ENCODE results near the gene RABGAP1.

Gene RABGAP1

GRCh38 chr9:123049589-123050222 is 108.9 kb downstream of the RABGAP1 start:
- Histone ChIP-seq H3K27me3 (ENCODE audit: insufficient read depth, low read length) (no peaks in the 10 kb centered on the region), H3K4me3 (ENCODE audit: low read length) (no peak overlapping the region)

DNA sequence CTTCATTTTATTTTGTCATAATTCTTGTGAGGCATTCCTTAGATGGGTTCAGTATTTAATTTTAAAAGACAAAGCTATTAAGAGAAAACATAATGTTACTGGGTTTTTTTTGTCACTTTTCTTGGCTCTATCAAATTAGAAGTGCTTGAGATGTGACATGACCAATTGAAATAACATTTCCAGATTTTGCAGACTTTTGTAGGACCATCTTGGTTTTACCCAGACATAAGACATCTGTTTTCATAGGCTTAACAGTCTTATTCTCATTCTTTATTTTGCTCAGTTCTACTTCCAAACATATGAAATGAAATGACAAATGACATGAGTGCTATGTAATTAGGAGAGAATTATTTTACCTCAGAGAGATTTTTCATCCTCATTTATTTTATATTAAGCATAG is 112.2 kb downstream of the RABGAP1 start:
- Histone ChIP-seq H3K4me1 (ENCODE audit: insufficient read depth, low read length) (no peaks in the 10 kb centered on the region), H3K4me3 (ENCODE audit: low read length) (no peak overlapping the region), H2AFZ (ENCODE audit: low read depth, low read length) (no peak overlapping the region), H3K9me3 (ENCODE audit: low read length) (peaks cover 3% of the 10 kb centered on the region), H3K36me3 (ENCODE audit: insufficient read depth, low read length) (peaks cover 20% of the 10 kb centered on the region), H3K27me3 (ENCODE audit: insufficient read depth, low read length) (no peaks in the 10 kb centered on the region)

More at GRCh38 chr9:123049589-123050222, 108.9 kb downstream of the RABGAP1 start:
- Histone ChIP-seq H3K9me3 (ENCODE audit: low read length) (no peaks in the 10 kb centered on the region), H3K36me3 (ENCODE audit: insufficient read depth, low read length) (peaks cover 14% of the 10 kb centered on the region), H2AFZ (ENCODE audit: low read depth, low read length) (no peak overlapping the region), H3K4me1 (ENCODE audit: insufficient read depth, low read length) (no peaks in the 10 kb centered on the region)

DNA sequence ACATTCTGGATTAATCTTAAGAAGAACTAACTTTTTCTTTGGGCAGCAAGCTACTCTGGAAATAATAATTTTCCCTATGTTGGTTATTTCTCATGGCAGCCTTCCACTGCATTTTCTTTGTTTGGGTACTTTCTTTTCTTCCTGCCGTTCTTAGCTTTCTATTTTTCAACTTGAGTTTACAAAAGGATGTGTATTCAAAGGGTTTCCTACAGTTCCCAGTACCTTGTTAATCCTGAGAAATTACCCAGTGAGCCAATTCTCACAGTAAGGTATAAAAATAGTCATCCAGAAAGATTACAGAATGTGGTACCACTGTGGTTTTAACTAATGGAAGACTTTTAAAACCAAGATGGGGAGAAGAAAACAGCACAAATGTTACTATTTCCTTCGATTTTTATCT is 112.9 kb downstream of the RABGAP1 start:
- Histone ChIP-seq H3K9me3 (ENCODE audit: low read length) (peaks cover 3% of the 10 kb centered on the region), H2AFZ (ENCODE audit: low read depth, low read length) (no peak overlapping the region), H3K4me1 (ENCODE audit: insufficient read depth, low read length) (no peaks in the 10 kb centered on the region), H3K27me3 (ENCODE audit: insufficient read depth, low read length) (no peaks in the 10 kb centered on the region), H3K36me3 (ENCODE audit: insufficient read depth, low read length) (peaks cover 18% of the 10 kb centered on the region), H3K4me3 (ENCODE audit: low read length) (no peak overlapping the region)

GRCh38 chr9:123058834-123059233 is 118.0 kb downstream of the RABGAP1 start:
- Histone ChIP-seq H3K27me3 (ENCODE audit: insufficient read depth, low read length) (no peaks in the 10 kb centered on the region), H3K4me1 (ENCODE audit: insufficient read depth, low read length) (no peaks in the 10 kb centered on the region), H3K9me3 (ENCODE audit: low read length) (peaks cover 3% of the 10 kb centered on the region), H3K36me3 (ENCODE audit: insufficient read depth, low read length) (peaks cover 24% of the 10 kb centered on the region), H3K4me3 (ENCODE audit: low read length) (no peak overlapping the region), H2AFZ (ENCODE audit: low read depth, low read length) (no peak overlapping the region)

DNA sequence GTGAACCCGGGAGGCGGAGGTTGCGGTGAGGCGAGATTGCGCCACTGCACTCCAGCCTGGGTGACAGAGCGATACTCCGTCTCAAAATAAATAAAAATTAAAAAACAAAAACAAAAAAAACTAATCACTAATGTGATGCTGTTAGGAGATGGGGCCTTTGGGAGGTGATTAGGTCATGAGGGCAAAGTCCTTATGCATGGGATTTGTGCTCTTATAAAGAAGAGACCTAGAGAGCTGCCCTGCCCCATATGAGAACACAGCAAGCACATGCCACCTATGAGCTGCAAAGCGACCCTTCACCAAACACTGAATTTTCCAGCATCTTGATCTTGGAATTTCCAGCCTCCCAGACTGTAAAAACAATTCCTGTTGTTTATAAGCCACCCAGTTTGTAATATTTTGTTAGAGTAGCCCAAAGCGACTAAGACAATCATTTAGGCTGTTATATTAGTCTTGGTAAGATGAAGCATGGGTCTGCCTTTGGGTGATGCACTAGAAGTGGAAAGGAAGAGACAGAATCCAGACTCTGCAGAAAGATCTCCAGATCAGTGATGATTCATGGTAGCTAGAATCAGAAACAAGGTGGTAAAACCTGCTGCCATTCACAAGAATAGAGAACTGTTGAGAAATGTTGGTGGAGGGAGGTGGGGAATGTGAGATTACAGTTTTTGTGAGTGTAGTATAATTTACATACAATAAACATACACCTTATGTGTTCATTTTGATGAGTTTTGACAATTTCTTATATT is 118.8 kb downstream of the RABGAP1 start:
- Histone ChIP-seq H3K4me1 (ENCODE audit: insufficient read depth, low read length) (no peaks in the 10 kb centered on the region), H2AFZ (ENCODE audit: low read depth, low read length) (no peak overlapping the region), H3K27me3 (ENCODE audit: insufficient read depth, low read length) (no peaks in the 10 kb centered on the region), H3K4me3 (ENCODE audit: low read length) (no peak overlapping the region), H3K36me3 (ENCODE audit: insufficient read depth, low read length) (peaks cover 29% of the 10 kb centered on the region), H3K9me3 (ENCODE audit: low read length) (peaks cover 3% of the 10 kb centered on the region)

DNA sequence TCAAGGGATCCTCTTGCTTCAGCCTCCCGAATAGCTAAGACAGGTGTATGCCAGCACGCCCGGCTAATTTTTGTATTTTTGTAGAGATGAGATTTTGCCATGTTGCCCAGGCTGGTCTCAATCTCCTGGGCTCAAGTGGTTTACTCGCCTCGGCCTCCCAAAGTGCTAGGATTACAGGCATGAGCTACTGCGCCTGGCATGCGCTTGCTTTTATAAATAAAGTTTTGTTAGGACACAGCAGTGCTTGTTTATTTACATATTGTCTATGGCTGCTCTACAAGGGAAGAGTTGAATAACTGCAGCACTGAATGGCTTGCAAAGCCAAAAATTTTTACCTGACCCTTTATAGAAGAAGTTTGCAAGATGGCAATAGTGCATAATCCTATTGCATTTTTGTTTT is 120.4 kb downstream of the RABGAP1 start:
- Histone ChIP-seq H3K36me3 (ENCODE audit: insufficient read depth, low read length) (peaks cover 37% of the 10 kb centered on the region), H3K4me1 (ENCODE audit: insufficient read depth, low read length) (no peaks in the 10 kb centered on the region), H3K27me3 (ENCODE audit: insufficient read depth, low read length) (no peaks in the 10 kb centered on the region), H2AFZ (ENCODE audit: low read depth, low read length) (no peak overlapping the region), H3K9me3 (ENCODE audit: low read length) (no peaks in the 10 kb centered on the region), H3K4me3 (ENCODE audit: low read length) (no peak overlapping the region)

GRCh38 chr9:123062351-123063176 is 121.7 kb downstream of the RABGAP1 start:
- Histone ChIP-seq H3K4me1 (ENCODE audit: insufficient read depth, low read length) (no peaks in the 10 kb centered on the region), H3K4me3 (ENCODE audit: low read length) (no peak overlapping the region), H3K27me3 (ENCODE audit: insufficient read depth, low read length) (no peaks in the 10 kb centered on the region), H3K9me3 (ENCODE audit: low read length) (no peaks in the 10 kb centered on the region), H3K36me3 (ENCODE audit: insufficient read depth, low read length) (peaks cover 50% of the 10 kb centered on the region), H2AFZ (ENCODE audit: low read depth, low read length) (no peak overlapping the region)

DNA sequence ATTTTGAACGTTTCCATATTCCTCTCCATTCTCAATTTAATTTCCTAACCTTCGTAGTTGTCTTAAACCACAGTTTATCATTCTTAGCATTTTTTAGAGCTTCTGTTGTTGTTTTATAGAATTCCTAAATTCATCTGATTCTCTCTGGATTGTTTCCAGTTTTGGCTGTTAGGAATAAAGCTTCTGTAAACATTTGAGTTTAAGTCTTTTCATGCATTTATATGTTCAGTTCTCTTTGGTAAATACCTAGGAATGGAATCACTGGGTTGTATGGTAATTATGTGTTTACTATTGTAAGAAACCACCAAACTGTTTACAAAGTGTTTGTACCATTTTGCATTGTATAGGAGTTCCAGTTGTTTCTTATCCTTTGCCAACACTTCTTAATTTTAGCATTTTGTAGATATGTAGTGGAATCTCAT is 122.4 kb downstream of the RABGAP1 start:
- H3K36me3 ChIP-seq (ENCODE audit: insufficient read depth, low read length), result peaks cover 55% of the 10 kb centered on the region
- no peak overlapping the region for H2AFZ ChIP-seq (ENCODE audit: low read depth, low read length)
- H3K4me1 ChIP-seq (ENCODE audit: insufficient read depth, low read length), result no peaks in the 10 kb centered on the region
- no peak overlapping the region for H3K4me3 ChIP-seq (ENCODE audit: low read length)
- no peaks in the 10 kb centered on the region for H3K9me3 ChIP-seq (ENCODE audit: low read length)
- H3K27me3 ChIP-seq (ENCODE audit: insufficient read depth, low read length), result no peaks in the 10 kb centered on the region

GRCh38 chr9:123063896-123064295 is 123.1 kb downstream of the RABGAP1 start:
- Histone ChIP-seq H3K36me3 (ENCODE audit: insufficient read depth, low read length) (peaks cover 62% of the 10 kb centered on the region), H3K4me3 (ENCODE audit: low read length) (no peak overlapping the region), H3K4me1 (ENCODE audit: insufficient read depth, low read length) (no peaks in the 10 kb centered on the region)

GRCh38 chr9:123064716-123065115 is 123.9 kb downstream of the RABGAP1 start:
- Histone ChIP-seq H3K4me3 (ENCODE audit: low read length) (no peak overlapping the region), H3K36me3 (ENCODE audit: insufficient read depth, low read length) (peaks cover 69% of the 10 kb centered on the region), H2AFZ (ENCODE audit: low read depth, low read length) (no peak overlapping the region), H3K27me3 (ENCODE audit: insufficient read depth, low read length) (no peaks in the 10 kb centered on the region), H3K4me1 (ENCODE audit: insufficient read depth, low read length) (no peaks in the 10 kb centered on the region), H3K9me3 (ENCODE audit: low read length) (no peaks in the 10 kb centered on the region)

More at GRCh38 chr9:123063896-123064295, 123.1 kb downstream of the RABGAP1 start:
- H3K27me3 ChIP-seq (ENCODE audit: insufficient read depth, low read length), result no peaks in the 10 kb centered on the region
- H3K9me3 ChIP-seq (ENCODE audit: low read length), result no peaks in the 10 kb centered on the region
- H2AFZ ChIP-seq (ENCODE audit: low read depth, low read length), result no peak overlapping the region

DNA sequence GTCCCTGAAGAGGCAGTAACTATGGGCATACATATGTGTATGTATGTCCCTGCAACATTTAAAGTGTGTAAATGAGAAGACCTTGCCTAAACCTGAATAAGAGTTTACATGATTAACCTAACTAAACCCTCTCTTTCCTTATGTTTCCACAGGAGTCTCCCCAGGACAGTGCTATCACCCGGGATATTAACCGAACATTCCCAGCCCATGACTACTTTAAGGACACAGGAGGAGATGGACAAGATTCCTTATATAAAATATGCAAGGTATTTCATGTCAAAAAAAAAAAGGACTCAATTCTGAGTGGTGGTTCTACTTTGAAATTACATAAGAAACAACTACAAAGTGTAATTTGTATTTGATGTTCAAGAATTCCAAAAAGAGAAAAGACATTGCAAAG is 124.4 kb downstream of the RABGAP1 start:
- Histone ChIP-seq H2AFZ (ENCODE audit: low read depth, low read length) (no peak overlapping the region), H3K36me3 (ENCODE audit: insufficient read depth, low read length) (peaks cover 73% of the 10 kb centered on the region), H3K4me3 (ENCODE audit: low read length) (no peak overlapping the region), H3K4me1 (ENCODE audit: insufficient read depth, low read length) (no peaks in the 10 kb centered on the region), H3K27me3 (ENCODE audit: insufficient read depth, low read length) (no peaks in the 10 kb centered on the region), H3K9me3 (ENCODE audit: low read length) (no peaks in the 10 kb centered on the region)

DNA sequence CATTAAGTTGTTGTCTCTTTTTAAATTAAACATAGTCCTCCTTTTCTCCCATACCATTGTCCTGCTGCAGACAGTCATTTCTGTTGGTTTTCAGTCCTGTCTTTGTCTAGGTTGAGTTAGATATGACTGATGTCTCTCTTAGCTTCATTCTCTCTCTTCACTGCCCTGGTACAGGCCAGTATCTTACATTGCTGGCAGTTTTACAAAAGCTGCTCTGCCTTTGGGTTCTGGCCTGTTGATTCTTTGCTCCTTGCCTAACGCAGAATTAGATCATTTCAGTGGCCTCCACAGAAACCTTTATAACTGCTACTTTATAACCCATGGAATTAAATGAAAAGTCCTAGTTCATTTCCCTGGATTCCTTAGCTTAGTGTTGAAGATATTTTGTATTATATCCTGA is 126.3 kb downstream of the RABGAP1 start:
- Histone ChIP-seq H3K9me3 (ENCODE audit: low read length) (no peaks in the 10 kb centered on the region), H3K36me3 (ENCODE audit: insufficient read depth, low read length) (peaks cover 80% of the 10 kb centered on the region), H3K4me1 (ENCODE audit: insufficient read depth, low read length) (no peaks in the 10 kb centered on the region), H3K4me3 (ENCODE audit: low read length) (no peak overlapping the region), H2AFZ (ENCODE audit: low read depth, low read length) (no peak overlapping the region), H3K27me3 (ENCODE audit: insufficient read depth, low read length) (no peaks in the 10 kb centered on the region)

DNA sequence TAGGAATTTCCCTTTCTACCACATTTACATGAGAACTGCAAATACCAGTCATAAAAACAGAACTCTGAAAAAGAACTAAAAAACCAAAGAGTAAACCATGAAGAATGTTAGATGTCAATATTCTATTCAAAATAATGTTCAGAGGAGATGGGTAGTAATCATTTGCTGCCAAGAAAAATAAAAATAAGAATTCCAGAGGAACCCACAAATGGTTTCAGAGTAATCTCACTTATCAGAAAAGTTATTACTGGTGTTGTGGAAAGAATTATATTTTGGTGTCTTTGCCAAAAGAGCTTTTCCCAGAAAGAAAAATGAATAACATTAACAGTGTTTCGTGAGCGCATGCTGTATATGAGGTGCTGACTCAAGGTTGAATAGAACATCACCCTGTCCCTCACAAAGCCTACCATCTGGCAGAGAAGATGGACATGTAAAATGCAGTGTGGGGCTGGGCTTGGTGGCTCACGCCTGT is 128.2 kb downstream of the RABGAP1 start:
- no peak overlapping the region for H2AFZ ChIP-seq (ENCODE audit: low read depth, low read length)
- H3K4me3 ChIP-seq (ENCODE audit: low read length), result no peak overlapping the region
- H3K9me3 ChIP-seq (ENCODE audit: low read length), result no peaks in the 10 kb centered on the region
- no peaks in the 10 kb centered on the region for H3K4me1 ChIP-seq (ENCODE audit: insufficient read depth, low read length)
- H3K36me3 ChIP-seq (ENCODE audit: insufficient read depth, low read length), result peaks cover 94% of the 10 kb centered on the region
- H3K27me3 ChIP-seq (ENCODE audit: insufficient read depth, low read length), result no peaks in the 10 kb centered on the region
